NCI-H2196 treated with DMSO at 0.1 percent for 48 hours (cell line): ENCODE results near the gene BICD1.
"Not testable (repeated sequence)": the region's sequence is repeated elsewhere in the genome, so short reads cannot be mapped to it uniquely, and the experiment has no call there.

Experiments
- DNase-seq: peaks from one replicate; lab custom pipeline; 2025; ENCODE audit not compliant: unreplicated experiment; lab: John Stamatoyannopoulos, UW

Gene BICD1

GRCh38 chr12:32183650-32184049 lies 77.0 kb downstream of the BICD1 start:
- DNase-seq: no peak

GRCh38 chr12:32187127-32187526 lies 80.5 kb downstream of the BICD1 start:
- not testable (repeated sequence) for DNase-seq

- DNase-seq: no peak
Measured at GRCh38 chr12:32191445-32191844, 84.8 kb downstream of the BICD1 start.

- DNase-seq: no peak
Measured at GRCh38 chr12:32196250-32197198, 89.9 kb downstream of the BICD1 start.

GRCh38 chr12:32197421-32197820 lies 90.8 kb downstream of the BICD1 start:
- no peak for DNase-seq

- DNase-seq: no peak
Measured at GRCh38 chr12:32198555-32198954, 91.9 kb downstream of the BICD1 start.

- no peak for DNase-seq
Measured at GRCh38 chr12:32201096-32201495, 94.4 kb downstream of the BICD1 start.

- DNase-seq: no peak
Measured at GRCh38 chr12:32201976-32202375, 95.3 kb downstream of the BICD1 start.

GRCh38 chr12:32205731-32206130 lies 99.1 kb downstream of the BICD1 start:
- DNase-seq: no peak

GRCh38 chr12:32208355-32208754 lies 101.7 kb downstream of the BICD1 start:
- no peak for DNase-seq

GRCh38 chr12:32211066-32211899 lies 104.6 kb downstream of the BICD1 start:
- no peak for DNase-seq

GRCh38 chr12:32211900-32212156 lies 105.2 kb downstream of the BICD1 start:
- no peak for DNase-seq

- DNase-seq: no peak
Measured at GRCh38 chr12:32214723-32215122, 108.1 kb downstream of the BICD1 start.

- no peak for DNase-seq
Measured at GRCh38 chr12:32217354-32218310, 111.0 kb downstream of the BICD1 start.

GRCh38 chr12:32223941-32224340 lies 117.3 kb downstream of the BICD1 start:
- DNase-seq: no peak

- no peak for DNase-seq
Measured at GRCh38 chr12:32226768-32227167, 120.1 kb downstream of the BICD1 start.

- DNase-seq: no peak
Measured at GRCh38 chr12:32229971-32230612, 123.4 kb downstream of the BICD1 start.

- DNase-seq: no peak
Measured at GRCh38 chr12:32230613-32230993, 124.0 kb downstream of the BICD1 start.

GRCh38 chr12:32231361-32231760 lies 124.7 kb downstream of the BICD1 start:
- DNase-seq: not testable (repeated sequence)

- no peak for DNase-seq
Measured at GRCh38 chr12:32233568-32233967, 126.9 kb downstream of the BICD1 start.

GRCh38 chr12:32235251-32235650 lies 128.6 kb downstream of the BICD1 start:
- no peak for DNase-seq
